HG03342 (cell line): ENCODE measurements around the gene CELSR1.
"Not testable (repeated sequence)": the region's sequence is repeated elsewhere in the genome, so short reads cannot be mapped to it uniquely, and the experiment has no call there.

Experiments used
- ATAC-seq: cut with Tn5 transposase; IDR thresholded peaks from one replicate; pipeline ENCODE4 v1.9.1; 2021; ENCODE audit warnings: mild to moderate bottlenecking, moderate library complexity; ENCODE audit not compliant: unreplicated experiment

Gene CELSR1

DNA sequence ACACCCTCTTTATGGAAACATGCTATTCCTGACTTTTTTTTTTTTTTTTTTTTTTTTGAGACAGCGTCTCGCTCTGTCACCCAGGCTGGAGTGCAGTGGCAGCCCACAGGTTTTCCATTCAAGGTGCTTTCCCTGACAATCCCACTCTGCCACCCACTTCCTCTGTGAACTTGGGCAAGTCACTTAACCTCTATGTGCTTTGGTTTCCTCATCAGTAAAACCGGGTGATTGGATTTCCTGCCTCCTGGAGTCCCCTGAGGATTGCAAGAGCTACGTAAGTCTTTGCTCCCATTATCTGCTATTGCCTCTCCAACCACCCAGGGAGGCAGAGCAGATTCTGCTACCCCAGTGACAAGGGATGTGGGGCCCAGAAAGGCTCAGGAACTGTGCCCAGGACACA lies 54.1 kb downstream of the CELSR1 start:
- ATAC-seq, result no peak

GRCh38 chr22:46482056-46482675 lies 55.3 kb downstream of the CELSR1 start:
- ATAC-seq, result no peak

GRCh38 chr22:46481386-46481785 lies 56.0 kb downstream of the CELSR1 start:
- ATAC-seq, result no peak

- ATAC-seq, result no peak
Observed at GRCh38 chr22:46480396-46480795, 57.0 kb downstream of the CELSR1 start.

DNA sequence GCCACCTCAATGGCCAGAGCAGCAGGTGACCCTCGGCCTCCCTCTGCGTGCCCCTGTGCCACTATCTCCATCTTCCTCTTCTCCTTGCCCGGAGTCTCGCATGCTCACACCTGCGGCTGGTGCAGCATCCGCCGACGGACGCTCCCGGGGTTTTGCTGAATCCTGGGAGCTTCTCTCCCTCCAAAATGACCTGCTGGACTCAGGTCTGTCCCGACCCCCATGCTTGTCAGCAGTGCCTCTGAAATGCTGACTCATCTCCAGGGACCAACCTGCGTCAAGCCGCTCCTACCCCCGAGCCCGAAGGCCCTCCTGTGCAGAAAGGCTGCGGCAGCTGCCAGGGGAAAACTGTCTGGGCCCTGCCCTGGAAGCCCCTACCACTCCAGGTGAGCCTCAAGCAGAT lies 58.4 kb downstream of the CELSR1 start:
- no peak for ATAC-seq

DNA sequence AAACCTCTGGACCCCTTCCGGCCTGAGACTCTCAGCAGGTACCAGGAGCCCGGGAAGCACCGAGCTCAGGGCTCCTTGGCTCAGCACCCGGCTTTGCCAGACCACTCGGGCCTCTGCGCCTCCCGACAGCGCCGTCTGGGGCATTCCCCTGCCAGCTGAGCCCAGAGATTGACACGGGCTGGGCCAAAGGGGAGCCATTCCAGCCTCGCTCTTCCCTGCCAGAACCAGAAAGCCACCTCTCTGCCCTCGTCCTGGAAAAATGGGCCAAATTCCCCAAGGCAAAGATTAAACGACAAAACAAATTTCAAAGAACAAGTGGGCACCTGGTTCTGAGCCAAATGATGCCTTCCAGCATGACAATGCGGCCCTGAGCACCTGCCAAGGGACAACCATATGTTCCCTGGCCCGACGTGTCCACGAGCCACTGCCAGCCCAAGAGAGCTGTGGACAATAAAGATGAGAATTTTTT lies 59.3 kb downstream of the CELSR1 start:
- ATAC-seq, result no peak

DNA sequence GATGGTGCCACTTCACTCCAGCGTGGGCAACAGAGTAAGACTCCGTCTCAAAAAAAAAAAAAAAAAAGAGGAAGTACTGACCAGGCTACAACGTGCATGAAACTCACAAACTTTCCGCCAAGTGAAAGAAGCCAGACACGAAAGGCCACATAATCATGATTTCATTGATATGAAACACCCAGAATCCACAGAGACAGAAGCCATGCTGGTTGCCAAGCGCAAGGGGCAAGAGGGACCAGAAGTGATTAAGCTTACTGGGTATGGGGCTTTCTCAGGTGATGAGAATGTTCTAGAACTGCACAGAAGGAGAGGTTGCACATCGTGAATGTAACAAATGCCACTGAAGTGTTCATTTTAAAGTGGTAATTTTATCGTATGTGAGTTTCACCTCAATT lies 60.9 kb downstream of the CELSR1 start:
- ATAC-seq, result no peak

DNA sequence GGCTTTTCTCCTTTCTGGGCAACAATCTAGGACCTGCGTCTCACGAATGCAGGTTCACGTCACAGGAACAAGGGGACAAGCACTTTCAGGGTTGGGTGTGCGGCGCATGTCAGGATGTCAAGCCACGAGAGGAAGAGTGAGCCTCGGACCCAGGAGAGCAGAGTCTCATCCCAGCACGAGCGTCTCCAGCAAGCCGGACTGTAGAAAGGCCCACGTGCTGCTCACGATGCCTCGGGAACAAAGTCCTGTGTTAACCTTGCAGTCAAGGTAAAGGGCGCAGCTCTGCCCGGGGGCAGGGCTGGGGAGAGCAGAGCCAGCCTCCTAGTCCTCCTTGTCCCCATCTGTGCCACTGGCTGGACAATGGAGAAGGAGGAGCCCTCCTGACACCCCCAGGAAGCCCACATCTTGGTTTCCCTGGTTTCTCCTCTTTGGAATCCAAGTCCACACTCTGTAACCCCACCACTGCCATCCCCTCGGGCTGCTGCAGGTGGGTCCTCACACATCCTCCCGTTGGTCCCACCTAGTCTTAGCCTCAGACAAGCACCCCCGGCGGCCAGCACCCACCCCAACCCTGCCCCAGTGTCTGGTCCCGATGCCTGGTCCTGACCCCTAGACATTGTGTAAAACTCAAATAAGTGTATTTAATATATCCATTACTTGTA lies 63.4 kb downstream of the CELSR1 start:
- no peak for ATAC-seq

DNA sequence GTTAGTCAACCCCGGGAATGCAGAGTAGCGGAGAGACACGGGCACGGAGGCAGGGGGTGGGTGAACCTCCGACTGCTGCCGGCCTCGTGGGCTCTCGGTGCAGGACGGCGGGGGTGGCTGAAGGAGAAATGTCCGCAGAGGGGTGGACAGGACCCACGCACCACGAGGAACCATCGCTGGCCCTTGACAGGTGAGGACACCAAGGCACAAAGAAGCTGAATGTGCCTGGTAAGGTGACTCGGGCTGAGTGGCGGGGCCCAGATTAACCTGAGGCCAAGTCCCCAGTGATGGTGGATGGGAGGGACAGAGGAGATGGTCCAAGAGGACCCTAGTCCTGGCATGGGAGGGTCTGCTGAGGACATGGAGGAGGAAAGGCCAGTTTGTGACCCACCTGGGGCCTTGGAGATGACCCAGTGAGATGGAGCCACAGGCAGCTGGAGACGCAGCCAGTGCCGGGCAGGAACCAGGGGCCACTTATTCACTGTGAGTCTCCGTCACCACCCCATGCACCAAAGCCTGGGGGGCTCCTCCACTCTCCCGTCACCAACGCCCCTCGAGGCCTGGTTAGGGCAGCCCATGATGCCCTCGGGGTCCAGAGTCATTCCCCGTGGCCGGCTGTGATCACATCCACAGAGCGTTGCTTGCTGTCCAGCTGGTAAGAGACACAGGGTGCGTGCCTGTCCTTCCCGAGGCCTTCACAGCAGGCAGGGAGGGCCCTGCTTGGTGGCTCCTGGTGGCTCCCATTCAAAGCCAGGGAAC lies 64.2 kb downstream of the CELSR1 start:
- ATAC-seq, result no peak

DNA sequence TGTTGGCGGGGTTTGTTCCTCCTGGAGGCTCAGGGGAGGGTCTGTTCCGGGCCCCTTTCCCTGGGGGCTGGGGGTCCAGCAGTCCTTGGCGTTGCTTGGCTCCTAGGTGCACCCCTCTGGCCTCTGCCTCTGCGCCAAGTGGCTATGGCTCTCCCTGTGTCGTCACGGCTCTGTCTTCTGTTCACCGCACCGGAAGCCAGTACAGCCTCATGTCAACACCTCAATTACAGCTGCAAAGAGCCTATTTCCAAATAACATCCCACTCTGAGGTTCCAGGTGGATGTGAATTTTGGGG lies 64.8 kb downstream of the CELSR1 start:
- no peak for ATAC-seq

DNA sequence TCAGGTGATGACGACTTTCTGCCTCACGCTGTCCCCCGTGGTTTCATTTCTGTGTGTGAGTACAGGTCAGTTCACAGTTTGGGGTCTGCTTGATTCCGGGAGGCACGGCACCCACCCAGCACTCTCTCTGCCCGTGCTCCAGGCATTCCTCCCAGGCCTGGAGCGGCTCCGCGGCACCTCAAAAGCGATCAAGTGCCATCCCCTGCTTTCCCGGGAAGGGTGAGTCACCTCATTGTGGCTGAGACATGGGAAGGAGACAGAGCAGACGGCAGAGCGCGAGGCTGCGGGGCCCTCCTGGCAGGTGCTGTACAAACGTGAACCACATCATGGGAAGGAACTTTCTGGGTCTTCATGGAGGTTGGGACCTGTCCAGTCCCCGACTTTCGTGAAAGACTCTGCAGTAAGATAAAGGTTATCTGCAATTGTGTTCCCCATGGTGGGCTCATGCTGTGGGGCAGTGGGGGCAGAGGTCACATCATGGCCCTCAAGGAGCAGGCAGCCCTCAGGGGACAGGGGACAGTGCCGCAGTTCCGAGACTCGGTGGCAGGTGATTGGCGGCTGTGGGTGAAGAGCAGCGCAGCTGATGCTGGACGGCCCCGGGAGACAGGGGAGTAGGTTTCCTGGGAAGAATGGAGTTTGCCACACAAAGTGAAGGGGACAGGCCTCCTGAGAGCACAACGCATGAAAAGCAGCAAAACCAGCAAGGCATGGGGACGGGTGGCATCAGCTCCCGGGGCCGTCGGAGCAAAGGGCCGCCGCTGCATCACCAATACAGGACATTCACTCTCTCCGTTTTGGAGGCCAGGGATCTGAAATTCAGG lies 65.3 kb downstream of the CELSR1 start:
- no peak for ATAC-seq

DNA sequence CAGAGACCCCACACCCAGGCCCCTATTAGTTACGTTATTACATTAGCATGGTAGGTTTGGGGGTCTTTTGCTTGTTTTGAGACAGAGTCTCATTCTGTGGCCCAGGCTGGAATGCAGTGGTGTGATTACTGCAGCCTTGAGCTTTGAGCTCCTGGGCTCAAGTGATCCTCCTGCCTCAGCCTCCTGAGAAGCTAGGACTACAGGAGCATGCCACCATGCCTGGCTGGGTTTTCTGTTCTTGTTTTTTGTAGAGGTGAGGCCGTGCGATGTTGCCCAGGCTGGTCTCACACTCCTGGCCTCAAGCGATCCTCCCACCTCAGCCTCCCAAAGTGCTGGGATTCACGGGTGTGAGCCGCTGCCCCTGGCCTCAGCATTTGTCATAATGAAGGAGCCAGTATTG lies 66.1 kb downstream of the CELSR1 start:
- not testable (repeated sequence) for ATAC-seq

DNA sequence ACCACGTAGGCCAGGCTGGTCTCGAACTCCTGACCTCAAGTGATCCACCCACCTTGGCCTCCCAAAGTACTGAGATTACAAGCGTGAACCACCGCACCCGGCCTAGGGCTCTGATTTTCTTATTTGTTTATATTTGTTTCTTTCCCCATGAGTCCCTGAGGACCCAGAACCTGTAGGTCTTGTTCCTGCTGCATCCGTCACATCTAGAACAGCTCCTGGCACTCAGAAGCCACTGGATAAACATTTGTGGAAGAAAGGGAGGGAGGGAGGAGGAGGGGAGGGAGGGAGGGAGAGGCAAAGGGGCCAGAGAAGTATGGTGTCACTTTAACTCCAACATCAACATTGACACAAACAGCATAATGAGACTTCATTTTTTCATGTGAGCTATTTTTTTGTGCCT lies 67.7 kb downstream of the CELSR1 start:
- ATAC-seq, result no peak

DNA sequence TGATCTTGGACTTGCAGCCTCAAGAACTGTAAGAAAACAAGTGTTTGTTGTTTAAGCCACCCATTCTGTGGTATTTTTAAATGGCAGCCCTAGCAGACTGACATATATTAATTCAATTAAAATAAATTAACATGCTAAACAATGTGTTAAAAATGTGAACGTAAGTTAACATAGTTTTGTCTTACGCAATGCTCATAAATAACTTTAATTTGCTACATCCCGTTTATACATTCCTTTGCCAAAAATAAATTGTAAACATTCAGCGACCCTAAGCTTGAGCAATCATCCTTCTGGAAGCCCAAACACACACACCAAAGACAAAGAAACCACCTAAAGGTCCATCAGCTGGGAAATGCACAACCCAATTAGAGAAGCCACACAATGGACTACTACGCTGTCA lies 70.4 kb downstream of the CELSR1 start:
- no peak for ATAC-seq

DNA sequence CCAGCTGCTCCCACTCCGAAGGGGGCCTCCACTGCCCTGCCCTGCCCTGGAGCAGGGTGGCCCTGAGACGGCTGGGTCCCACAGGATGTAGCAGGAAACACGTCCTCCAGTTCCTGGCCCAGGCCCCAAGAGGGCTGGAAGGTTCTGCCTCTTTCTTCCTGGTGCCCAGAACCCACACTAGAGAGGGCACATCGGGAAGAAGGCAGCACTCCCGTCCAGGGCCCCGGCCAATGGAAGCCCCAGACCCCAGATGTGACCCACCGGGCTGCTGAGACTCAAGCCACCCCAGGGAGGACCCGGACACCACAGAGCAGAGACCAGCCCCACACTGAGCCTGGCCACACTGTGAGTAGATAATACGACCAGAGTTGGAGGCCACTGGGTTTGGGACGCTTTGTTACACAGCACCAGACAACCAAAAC lies 71.2 kb downstream of the CELSR1 start:
- no peak for ATAC-seq

DNA sequence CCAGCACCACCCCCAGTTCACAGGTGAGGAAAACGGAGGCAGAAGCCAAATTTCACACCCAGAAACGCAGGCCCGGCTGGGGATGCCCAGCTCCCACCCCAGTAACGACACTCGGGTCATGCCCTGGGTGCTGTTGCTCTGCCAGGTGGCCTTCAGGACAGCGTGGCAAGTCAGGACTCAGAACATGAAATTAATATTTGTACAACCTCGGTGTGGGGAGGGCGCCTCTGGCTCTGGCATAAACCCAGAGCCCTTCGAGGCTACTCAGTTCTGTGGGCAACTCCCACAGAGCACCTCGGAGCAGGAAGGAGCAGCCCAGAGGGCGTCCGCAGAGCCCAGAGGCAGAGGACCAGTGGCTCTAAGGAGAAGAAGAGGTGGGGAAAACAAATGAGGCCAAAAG lies 71.6 kb downstream of the CELSR1 start:
- no peak for ATAC-seq

- no peak for ATAC-seq
Observed at GRCh38 chr22:46465345-46465720, 72.1 kb downstream of the CELSR1 start.

- ATAC-seq, result no peak
Observed at GRCh38 chr22:46464701-46465344, 72.6 kb downstream of the CELSR1 start.

DNA sequence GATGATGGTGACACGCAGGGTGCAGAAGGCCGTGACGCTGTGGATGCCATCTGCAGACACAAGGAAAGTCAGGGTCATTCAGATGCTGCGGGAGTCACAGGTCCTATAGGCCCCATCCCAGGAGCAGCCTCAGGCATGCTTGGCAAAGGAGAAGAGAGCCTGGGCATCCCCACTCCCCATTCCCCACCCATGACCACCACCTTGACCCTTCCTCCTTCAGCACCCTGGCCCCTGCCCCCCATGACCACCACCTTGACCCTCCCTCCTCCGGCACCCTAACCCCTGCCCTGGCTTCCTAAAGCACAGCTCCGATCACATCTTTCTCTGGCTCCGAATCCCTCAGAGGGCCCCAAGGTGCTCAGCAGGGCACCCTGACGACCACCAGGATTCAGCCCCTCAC lies 73.1 kb downstream of the CELSR1 start:
- no peak for ATAC-seq

DNA sequence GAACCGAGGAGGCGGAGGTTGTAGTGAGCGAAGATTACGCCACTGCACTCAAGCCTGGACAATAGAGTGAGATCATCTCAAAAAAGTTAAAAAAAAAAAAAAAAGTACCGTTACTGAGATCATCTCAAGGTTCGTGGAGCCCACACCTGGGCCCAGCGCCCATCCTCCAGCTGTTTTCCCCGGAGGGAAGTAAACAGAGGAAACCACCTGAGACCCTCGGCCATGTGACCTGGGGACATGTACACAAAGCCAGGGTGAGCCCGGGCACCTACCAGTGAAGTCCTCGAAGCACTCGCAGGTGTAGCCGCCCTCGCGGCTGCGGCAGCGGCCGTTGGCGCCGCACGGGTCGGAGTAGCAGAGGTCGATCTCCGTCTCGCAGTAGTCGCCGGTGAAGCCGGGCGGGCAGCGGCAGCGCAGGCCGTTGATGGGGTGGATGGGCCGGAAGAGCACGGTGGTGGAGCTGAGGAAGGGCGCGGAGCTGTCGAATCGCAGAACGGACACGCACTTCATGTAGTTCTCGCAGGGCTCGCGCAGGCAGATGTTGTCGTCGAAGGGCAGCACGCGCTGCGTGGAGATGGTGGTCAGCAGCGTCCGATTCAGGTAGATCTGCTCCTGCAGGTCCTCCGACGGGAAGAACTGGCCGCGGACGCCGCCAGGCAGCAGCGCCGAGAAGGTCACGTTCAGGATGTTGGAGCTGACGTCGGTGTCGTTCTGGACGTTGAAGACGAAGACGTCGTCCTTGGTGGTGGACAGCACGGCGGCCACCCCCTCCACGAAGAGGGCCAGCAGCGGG lies 73.8 kb downstream of the CELSR1 start:
- no peak for ATAC-seq
